NCI-H1092 treated with DMSO at 0.1 percent for 48 hours (cell line): ENCODE results near the gene APOA1.

Experiments
- DNase-seq: peaks from one replicate; lab custom pipeline; 2025; lab: John Stamatoyannopoulos, UW

The APOA1 gene

DNA sequence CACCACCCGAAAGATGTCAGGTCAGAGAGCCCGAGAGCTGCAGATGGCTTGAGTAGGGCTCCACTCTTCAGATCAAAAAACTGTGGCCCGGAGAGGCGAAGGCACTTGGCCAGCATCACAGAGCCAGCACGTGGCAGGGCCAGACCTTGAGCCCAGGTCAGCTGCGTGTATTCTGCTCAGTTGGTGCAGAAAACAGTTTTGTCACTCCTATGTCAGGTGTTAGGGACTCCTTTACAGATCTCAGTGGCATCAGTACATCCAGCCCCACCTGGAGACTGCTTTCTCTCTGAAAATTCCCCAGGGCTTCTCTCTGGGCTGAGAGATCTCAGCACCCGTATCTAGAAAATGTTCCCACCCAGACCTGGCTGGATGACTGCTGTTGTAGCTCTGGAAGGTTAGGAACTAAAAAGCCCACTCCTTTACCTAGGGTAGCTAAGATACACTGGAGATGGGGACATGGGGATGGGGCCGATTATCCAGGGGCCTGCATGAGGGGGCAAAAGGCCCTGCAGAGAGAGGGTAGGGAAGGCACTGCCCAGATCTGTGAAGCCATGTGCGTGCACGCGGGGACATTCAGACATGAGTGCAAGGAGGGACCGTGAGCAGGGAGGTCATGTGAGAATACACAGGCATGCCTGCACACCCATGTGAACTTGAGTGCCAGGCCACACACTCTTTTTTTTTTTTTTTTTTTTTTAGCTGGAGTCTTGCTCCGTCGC, 3.4 kb downstream of the APOA1 start:
- no peak for DNase-seq

DNA sequence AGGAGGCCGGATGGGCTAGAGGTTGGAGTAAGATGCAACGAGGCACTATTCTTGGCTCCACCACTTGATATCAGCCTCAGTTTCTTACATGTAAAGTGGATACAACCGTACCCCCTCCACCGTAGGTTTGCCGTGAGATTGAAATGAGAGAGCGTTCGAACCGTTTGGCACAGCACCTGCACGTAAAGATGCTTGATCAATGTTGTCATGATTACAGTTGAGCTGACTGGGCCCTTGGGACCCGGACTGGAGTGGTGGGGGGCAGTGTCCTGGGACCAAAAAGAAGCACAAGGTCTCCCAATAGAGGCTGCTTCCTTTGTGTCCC, 4.0 kb downstream of the APOA1 start:
- no peak for DNase-seq

DNA sequence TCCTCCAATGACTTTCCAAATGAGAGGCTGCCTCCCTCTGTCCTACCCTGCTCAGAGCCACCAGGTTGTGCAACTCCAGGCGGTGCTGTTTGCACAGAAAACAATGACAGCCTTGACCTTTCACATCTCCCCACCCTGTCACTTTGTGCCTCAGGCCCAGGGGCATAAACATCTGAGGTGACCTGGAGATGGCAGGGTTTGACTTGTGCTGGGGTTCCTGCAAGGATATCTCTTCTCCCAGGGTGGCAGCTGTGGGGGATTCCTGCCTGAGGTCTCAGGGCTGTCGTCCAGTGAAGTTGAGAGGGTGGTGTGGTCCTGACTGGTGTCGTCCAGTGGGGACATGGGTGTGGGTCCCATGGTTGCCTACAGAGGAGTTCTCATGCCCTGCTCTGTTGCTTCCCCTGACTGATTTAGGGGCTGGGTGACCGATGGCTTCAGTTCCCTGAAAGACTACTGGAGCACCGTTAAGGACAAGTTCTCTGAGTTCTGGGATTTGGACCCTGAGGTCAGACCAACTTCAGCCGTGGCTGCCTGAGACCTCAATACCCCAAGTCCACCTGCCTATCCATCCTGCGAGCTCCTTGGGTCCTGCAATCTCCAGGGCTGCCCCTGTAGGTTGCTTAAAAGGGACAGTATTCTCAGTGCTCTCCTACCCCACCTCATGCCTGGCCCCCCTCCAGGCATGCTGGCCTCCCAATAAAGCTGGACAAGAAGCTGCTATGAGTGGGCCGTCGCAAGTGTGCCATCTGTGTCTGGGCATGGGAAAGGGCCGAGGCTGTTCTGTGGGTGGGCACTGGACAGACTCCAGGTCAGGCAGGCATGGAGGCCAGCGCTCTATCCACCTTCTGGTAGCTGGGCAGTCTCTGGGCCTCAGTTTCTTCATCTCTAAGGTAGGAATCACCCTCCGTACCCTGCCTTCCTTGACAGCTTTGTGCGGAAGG, 4.8 kb downstream of the APOA1 start:
- DNase-seq = no peak

DNA sequence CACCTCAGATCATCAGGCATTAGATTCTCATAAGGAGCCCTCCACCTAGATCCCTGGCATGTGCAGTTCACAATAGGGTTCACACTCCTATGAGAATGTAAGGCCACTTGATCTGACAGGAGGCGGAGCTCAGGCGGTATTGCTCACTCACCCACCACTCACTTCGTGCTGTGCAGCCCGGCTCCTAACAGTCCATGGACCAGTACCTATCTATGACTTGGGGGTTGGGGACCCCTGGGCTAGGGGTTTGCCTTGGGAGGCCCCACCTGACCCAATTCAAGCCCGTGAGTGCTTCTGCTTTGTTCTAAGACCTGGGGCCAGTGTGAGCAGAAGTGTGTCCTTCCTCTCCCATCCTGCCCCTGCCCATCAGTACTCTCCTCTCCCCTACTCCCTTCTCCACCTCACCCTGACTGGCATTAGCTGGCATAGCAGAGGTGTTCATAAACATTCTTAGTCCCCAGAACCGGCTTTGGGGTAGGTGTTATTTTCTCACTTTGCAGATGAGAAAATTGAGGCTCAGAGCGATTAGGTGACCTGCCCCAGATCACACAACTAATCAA, 5.6 kb downstream of the APOA1 start:
- DNase-seq = no peak

DNA sequence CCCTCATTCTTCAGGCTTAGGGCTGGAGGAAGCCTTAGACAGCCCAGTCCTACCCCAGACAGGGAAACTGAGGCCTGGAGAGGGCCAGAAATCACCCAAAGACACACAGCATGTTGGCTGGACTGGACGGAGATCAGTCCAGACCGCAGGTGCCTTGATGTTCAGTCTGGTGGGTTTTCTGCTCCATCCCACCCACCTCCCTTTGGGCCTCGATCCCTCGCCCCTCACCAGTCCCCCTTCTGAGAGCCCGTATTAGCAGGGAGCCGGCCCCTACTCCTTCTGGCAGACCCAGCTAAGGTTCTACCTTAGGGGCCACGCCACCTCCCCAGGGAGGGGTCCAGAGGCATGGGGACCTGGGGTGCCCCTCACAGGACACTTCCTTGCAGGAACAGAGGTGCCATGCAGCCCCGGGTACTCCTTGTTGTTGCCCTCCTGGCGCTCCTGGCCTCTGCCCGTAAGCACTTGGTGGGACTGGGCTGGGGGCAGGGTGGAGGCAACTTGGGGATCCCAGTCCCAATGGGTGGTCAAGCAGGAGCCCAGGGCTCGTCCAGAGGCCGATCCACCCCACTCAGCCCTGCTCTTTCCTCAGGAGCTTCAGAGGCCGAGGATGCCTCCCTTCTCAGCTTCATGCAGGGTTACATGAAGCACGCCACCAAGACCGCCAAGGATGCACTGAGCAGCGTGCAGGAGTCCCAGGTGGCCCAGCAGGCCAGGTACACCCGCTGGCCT, 7.1 kb downstream of the APOA1 start:
- DNase-seq = no peak

DNA sequence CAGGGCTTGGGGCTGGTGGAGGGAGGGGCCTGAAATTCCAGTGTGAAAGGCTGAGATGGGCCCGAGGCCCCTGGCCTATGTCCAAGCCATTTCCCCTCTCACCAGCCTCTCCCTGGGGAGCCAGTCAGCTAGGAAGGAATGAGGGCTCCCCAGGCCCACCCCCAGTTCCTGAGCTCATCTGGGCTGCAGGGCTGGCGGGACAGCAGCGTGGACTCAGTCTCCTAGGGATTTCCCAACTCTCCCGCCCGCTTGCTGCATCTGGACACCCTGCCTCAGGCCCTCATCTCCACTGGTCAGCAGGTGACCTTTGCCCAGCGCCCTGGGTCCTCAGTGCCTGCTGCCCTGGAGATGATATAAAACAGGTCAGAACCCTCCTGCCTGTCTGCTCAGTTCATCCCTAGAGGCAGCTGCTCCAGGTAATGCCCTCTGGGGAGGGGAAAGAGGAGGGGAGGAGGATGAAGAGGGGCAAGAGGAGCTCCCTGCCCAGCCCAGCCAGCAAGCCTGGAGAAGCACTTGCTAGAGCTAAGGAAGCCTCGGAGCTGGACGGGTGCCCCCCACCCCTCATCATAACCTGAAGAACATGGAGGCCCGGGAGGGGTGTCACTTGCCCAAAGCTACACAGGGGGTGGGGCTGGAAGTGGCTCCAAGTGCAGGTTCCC, 7.8 kb downstream of the APOA1 start, which contains the start of gene APOC3:
Gene APOC3 (plus strand): TSS at position 383 of the 659 bp plus-strand sequence. CDS start 676 bp downstream, outside the sequence.
- DNase-seq = no peak

DNA sequence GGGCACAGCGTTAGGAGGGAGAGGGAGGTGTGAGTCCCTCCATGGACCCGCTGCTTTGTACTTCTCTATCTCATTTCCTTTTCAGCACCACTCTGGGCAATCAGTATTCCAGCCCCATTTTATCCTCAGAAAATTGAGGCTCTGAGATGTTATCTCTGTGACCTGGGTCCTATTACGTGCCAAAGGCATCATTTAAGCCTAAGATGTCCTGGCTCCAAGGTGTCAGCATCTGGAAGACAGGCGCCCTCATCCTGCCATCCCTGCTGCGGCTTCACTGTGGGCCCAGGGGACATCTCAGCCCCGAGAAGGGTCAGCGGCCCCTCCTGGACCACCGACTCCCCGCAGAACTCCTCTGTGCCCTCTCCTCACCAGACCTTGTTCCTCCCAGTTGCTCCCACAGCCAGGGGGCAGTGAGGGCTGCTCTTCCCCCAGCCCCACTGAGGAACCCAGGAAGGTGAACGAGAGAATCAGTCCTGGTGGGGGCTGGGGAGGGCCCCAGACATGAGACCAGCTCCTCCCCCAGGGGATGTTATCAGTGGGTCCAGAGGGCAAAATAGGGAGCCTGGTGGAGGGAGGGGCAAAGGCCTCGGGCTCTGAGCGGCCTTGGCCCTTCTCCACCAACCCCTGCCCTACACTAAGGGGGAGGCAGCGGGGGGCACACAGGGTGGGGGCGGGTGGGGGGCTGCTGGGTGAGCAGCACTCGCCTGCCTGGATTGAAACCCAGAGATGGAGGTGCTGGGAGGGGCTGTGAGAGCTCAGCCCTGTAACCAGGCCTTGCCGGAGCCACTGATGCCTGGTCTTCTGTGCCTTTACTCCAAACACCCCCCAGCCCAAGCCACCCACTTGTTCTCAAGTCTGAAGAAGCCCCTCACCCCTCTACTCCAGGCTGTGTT, 8.5 kb downstream of the APOA1 start:
- no peak for DNase-seq

DNA sequence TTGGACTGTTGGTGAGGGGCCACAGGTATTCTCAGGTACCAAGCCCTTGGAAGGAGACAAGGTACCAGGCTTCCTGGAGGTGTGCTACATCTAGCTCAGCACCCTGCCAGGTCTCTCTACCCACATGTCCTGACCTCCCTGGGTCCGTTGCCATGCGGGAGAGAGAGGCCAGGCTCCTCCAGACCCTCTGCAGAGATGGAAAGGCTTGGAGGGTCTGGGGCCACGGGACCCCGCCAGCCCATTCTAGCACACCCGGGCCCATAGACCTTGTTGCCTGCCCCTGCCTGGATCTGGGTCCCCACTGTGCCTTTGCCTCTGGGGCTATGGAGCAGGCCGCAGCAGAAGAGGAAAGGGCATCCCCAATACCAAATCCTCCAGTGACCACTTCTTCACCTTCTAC, 10.0 kb downstream of the APOA1 start:
- no peak for DNase-seq

DNA sequence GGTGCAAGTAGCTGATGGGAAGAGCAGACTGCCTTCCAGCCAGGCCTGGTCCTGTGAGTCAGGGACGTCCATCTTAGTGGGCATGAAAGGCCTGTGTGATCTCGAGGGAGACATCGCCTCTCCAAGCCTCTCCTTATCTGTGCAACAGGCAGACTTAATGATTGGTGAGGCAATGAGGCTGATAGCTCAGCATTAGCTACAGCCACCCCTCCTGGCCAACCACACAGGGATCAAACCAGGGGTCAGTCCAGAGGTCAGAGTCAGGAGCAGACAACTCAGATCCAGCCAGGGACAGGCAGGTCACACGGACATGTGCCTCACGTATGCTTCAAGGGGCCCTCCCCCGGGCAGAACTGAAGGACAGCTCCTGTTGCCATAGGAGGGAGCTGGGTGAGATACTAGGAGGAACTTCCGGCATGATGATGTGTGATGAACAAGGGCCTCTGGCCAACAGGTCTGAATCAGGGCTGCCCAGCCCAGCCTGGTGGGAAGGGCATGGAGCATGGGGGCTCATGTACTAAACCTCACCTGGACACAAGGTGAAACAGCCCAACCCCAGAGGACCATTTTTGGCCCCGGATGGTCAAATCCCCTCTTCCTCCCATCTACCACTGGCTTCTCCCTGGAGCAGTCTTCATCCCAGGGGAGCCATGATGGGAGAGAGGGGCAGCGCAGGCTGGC, 10.5 kb downstream of the APOA1 start:
- DNase-seq = no peak

DNA sequence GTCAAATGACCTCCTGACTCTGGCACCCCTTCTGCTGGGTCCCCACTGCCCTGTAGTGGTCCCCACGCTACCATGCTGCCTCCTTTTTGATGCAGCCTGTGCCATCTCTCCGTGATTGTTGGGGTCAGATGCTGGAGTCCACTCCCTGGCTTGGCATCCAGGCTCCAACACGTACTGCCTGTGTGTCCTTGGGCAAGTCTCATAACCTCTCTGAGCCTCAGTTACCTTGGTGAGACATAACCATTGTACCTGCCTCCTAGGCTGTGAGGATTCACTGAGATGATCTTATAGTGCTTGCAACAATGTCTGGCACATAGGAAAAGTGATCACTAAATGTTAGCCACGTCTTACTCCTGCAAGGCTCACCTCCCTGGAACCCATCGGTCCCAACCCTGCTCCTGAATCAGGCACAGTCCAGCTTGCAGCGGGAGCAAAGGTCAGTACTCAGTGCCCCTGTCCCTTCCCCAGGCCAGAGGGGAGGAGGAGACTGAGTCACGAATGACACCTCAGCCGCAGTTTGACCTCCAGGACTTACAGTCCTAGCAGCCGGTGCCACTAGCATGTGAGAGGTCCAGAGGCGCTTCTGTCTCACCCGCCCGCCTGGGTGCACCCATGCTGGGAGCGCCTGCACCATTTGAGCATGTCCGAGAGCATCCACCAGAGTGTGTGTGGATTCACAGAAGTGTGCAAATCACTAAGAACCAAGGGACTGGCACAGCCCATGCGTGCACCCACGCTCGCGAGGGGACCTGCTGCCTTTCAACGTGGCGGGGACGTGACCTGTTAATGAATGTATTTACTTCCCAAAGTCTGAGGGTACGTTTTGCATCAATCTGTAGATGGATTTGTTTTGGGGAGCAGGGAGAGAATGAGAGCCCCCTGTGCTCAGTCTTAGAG, 11.3 kb downstream of the APOA1 start:
- no peak for DNase-seq

DNA sequence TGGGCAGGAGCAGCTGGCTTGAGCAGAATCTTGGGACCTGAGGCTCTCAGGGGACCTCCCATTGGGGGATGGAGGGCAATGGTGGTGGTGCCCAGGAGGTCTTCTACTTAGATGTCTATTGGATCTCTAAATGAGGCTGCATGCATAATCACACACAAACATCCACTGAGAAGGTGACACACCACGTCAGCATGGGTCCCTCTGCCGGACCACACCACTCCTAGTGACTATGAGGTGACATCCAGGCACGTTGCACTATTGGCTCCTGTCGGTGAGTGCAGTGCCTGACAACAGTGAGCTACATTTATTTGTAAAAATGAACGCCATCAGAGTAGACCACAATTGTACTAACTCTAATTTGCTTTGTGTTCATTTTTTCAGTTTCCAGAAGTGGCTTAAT, 12.0 kb downstream of the APOA1 start:
- no peak for DNase-seq

DNA sequence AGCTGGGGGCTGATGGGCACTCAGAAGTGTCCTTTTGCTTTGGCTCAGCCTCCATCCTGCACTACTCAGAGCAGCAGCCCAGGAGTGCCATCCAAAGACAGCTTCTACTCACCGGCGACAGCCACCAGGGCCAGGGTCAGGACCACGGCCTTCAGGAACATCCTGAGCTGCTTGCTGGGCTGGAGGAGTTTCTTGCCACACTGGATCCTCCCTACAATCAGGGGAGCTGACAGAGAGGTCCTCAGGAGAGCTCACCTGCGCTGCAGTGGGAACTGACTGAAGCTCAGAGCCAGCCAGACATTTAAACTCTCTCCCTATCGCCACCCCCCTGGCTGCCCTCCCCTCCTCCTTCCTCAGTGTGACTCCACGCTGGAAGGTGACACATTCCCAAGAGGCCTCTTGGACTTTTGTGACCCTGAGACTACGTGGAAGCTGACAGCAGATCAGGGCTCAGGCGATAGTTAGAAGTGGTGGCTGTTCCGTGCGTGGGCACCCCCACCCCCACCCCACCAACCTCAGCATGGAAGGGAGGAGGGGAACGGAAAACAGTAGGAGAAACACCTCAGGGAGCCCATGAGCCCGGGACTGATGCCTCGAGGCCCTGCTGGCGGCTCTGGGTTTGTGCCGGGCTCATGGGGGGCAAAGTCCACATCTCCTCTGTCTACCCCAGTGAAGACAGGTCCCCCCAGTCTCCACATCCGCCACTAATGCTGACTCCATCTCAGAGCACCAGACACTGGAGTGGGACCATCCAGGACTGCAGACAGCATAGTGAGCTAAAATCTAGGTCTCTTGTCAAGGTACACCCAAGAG, 14.2 kb downstream of the APOA1 start, which contains the start of gene APOA4:
Gene APOA4 (minus strand): TSS at position 274 of the 813 bp plus-strand sequence. CDS start 113 bp downstream, at position 161.
- no peak for DNase-seq

DNA sequence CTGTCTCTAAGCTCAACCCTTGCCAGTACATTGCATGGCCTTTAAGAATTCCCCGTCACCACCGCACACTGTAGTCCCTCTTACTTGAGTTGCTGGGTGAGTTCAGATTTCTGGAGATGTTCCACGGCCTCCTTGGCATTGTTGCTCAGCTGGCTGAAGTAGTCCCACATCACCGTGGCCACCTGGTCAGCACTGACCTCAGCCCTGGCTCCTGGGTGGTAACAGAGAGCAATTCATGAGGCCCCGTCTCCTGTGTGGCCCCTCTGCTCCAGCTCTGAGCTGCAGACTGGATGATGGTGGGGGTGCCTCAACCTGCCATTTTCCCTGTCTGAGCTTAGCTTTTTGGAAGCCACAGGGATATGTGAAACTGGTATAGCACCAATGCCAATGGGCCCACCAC, 14.8 kb downstream of the APOA1 start:
- DNase-seq = no peak

DNA sequence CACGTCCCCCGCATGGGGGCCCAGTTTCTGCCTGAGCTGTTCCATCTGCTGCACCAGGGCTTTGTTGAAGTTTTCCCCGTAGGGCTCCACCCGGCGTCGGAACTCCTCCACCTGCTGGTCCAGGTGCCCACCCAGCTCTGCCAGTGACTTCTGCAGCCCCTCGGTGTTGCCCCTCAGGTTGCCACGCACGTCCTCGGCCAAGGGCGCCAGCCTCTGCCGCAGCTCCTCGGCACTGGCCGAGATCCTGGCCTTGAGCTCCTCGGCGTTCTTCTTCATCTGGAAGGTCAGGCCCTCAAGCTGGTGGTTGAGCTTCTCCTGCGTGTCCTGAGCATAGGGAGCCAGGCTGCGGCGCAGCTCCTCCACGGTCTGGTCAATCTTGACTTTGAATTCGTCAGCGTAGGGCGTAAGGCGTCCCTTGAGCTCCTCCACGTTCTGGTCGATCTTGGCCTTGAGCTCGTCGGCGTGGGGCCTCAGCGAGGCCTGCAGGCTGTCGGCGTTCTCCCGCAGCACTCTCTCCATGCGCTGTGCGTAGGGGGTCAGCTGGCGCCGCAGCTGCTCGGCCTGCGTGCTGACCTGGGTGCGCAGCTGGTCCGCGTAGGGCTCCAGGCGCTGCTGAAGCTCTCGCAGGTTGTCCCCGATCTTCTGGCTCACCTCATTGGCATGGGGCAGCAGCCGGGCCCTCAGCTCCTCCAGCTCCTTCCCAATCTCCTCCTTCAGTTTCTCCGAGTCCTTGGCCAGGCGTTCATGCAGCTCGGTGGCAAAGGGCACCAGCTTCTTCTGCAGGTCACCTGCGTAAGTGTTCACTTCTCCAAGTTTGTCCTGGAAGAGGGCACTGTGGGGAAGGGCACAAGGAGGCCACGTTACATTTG, 16.1 kb downstream of the APOA1 start:
- DNase-seq = no peak

DNA sequence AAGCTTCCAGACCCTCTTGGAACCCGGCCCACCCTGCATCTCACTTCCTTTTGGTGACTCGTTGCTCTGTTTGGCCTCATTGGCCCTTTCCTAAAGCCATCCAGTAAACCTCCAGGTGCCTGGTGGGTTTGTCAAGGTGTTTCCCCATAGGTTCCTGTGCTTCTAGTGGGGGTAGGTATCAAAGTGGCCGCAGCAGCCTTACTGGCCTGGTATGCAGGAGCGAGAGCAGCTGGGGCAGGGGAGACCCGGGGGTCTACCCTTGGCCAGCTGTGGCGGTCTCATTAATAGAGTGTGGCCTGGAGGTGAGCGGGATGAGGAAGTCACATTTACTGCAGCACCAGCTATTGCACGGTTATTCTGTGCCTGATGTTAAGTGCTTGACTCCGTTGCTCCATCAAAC, 18.4 kb downstream of the APOA1 start:
- no peak for DNase-seq

DNA sequence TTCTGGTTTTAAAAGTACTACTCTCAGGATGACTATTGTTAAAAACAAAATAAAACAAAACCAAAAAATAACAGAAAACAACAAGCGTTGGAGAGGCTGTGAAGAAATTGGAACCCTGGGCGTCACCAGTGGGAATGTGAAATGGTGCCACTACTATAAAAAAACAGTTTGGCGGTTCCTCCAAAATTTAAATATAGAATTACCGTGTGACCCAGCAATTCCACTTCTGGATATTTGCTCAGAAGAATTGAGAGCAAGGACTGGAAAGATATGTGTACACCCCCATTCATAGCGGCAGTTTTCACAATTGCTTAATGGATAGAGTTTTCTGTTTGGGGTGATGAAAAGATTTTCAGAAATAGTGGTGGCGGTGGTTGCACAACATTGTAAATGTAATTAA, 22.9 kb downstream of the APOA1 start:
- DNase-seq = no peak
